A673 (cell line): ENCODE results near the gene LMTK3.

Source experiments
- EZH2 ChIP-seq: fragments of 200-600 bp; sonication (generic); IDR thresholded peaks from 2 replicates; pipeline ENCODE4 v1.6.1; 2017; ENCODE audit warnings: borderline replicate concordance, low read depth, mild to moderate bottlenecking, mixed read lengths, antibody characterized with exemption, low read length; ENCODE audit not compliant: poor library complexity, severe bottlenecking
- TF ChIP-seq, protein P1 (sequence below): fragments of 300-800, 200-600 bp; sonication (generic); conservative IDR thresholded peaks from 2 replicates; pipeline ENCODE4 v1.5.1; 2017; ENCODE audit warnings: low read depth, mild to moderate bottlenecking, antibody characterized with exemption, low read length, moderate library complexity, mixed read lengths

DNA sequence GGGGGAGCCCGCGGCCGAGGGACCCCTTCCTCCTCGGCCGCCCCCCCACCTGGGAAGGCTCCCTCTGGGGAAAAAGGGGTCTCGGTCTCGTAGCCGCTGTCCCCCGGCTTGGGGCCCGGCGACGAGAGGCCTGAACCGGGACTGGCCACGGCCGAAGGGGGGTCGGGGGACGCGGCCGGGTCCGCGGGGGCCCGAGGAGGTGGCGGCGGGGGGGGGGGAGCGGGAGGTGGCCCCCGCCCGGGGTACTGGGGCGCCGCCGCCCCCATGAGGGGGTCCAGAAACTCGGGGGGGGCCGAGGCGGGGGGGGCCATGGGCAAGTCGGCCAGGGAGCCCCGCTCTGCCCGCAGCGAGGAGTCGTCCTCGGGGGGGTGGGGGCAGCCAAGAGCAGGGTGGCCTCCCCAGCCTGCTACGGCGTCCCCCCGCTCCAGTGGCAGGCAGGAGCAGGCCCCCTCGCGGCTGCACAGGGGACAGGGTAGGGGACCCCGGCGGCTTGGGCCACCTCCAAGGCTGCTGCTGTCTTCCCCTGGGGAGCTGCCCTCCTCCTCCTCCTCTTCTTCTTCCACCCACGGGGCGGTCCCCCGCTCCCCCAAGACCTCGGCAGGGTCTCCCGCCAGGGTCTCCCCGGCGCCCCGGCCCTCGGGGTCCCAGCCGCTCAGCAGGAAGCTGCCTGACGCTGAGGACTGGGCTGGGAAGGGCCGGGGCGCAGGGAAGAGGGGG lies 12.9 kb downstream of the LMTK3 start:
- TF ChIP-seq, protein P1, sequence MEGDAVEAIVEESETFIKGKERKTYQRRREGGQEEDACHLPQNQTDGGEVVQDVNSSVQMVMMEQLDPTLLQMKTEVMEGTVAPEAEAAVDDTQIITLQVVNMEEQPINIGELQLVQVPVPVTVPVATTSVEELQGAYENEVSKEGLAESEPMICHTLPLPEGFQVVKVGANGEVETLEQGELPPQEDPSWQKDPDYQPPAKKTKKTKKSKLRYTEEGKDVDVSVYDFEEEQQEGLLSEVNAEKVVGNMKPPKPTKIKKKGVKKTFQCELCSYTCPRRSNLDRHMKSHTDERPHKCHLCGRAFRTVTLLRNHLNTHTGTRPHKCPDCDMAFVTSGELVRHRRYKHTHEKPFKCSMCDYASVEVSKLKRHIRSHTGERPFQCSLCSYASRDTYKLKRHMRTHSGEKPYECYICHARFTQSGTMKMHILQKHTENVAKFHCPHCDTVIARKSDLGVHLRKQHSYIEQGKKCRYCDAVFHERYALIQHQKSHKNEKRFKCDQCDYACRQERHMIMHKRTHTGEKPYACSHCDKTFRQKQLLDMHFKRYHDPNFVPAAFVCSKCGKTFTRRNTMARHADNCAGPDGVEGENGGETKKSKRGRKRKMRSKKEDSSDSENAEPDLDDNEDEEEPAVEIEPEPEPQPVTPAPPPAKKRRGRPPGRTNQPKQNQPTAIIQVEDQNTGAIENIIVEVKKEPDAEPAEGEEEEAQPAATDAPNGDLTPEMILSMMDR, result peak; percentile 44
- no peak for TF ChIP-seq EZH2
